Omental fat pad (tissue), 4 donors: ENCODE measurements around the gene RUNX3. TPM values are rescaled to one million over a fixed set of nuclear protein-coding genes. Genes with fewer than 3 reads are reported as not detected.
"Not testable (repeated sequence)": the region's sequence is repeated elsewhere in the genome, so short reads cannot be mapped to it uniquely, and the experiment has no call there.

ENCODE experiments used
- ATAC-seq: fragments of 150-250 bp; one replicate; pipeline ENCODE4 v1.9.1; 2016; ENCODE audit warnings: mild to moderate bottlenecking, moderate library complexity; ENCODE audit not compliant: low FRiP score
- DNase-seq: peaks from one replicate; pipeline ENCODE4 v3.0.0-alpha.2; 2019; ENCODE audit warnings: low spot score
- CTCF ChIP-seq, 3 donors: fragments of 450-650 bp; IDR thresholded peaks; one replicate each; pipeline ENCODE4 v1.5.1; 2016 to 2017; ENCODE audit warnings: antibody characterized with exemption in 3 of 3, mild to moderate bottlenecking in 3 of 3, moderate library complexity in 2 of 3
- total RNA-seq, 4 donors: library from RNA; depleted of rRNA; stranded (reverse); fragments of >200 nt; gene quantifications; one replicate each; pipeline ENCODE4 v1.1.0, GENCODE V29; 2016

RUNX3 gene
- total RNA-seq, 4 donors from 2014 or later, result 1.6 to 6.7 (median 3.8) TPM

GRCh38 chr1:24910751-24911650 is 19.1 kb downstream of the RUNX3 start:
- ATAC-seq (no peak), DNase-seq (no peak)
- no peak for TF ChIP-seq CTCF (IDR thresholded peaks at IDR 0.05)

GRCh38 chr1:24910210-24910609 is 19.9 kb downstream of the RUNX3 start:
- DNase-seq (no peak), ATAC-seq (no peak)
- TF ChIP-seq CTCF (IDR thresholded peaks at IDR 0.05), result no peak

- no peak for TF ChIP-seq CTCF (IDR thresholded peaks at IDR 0.05)
- DNase-seq (no peak), ATAC-seq (peak; percentile 40)
Observed at GRCh38 chr1:24909388-24909898, 20.6 kb downstream of the RUNX3 start.

- no peak for TF ChIP-seq CTCF (IDR thresholded peaks at IDR 0.05)
- no peak for DNase-seq
- ATAC-seq, result no peak
Observed at GRCh38 chr1:24908591-24909259, 21.4 kb downstream of the RUNX3 start.

- ATAC-seq, DNase-seq: not testable (repeated sequence)
Observed at GRCh38 chr1:24907587-24908294, 22.3 kb downstream of the RUNX3 start.

GRCh38 chr1:24906760-24907490 is 23.2 kb downstream of the RUNX3 start:
- no peak for TF ChIP-seq CTCF (IDR thresholded peaks at IDR 0.05)
- no peak for ATAC-seq
- no peak for DNase-seq
